ENCODE results near the gene HOXB6. TPM values are rescaled to one million over a fixed set of nuclear protein-coding genes. Genes with fewer than 3 reads are reported as not detected.

The HOXB6 gene
- polyA plus RNA-seq, 4 donors = 0.45 to 17.5 (median 4.0) TPM

DNA sequence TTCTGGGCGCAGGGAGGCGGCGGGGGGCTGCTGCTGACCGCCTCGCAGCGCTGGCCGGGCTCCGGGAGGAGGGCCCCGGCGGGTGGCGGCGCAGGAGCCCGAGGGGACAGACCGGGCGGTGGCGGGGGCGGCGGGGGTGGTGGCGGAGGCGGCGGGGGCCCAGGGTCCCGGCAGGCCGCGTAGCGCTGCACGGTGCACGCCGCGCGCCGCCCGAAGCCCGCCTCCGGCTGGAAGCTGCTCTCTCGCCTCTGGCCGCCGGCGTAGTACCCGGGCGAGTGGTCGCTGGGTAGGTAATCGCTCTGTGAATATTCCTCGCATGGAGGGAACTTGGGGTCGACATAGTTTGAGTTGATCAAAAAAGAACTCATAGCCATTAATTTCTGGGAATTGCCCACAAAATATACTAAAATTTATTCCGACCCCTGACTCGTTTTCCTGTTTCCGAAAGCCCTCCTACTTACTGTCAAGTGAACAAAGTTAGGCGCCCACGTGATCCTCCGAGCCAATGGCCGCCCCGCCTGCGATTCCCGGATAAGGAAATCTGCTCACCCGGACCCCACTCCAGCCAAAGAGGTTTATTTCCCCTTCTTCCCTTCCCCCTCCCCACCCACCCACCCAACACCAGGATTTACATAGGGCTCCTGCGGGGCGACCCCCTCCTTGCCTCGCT, 26.7 kb downstream of the HOXB6 start, which contains the start of gene HOXB4:
TSS of gene HOXB4 (minus strand) at position 405 of the 670 bp plus-strand sequence. CDS start at position 374, 31 bp downstream.
- Histone ChIP-seq H3K27me3 (ENCODE audit: control insufficient read depth in 3 of 3, insufficient read depth in 3 of 3, low read length in 3 of 3) (peaks cover 6 to 96% (median 10%) of the 10 kb centered on the region in 3 donors), H3K27ac (ENCODE audit: low read depth in 1 of 3, low read length in 2 of 3) (peak within 1 kb of the TSS in 2 of 3 donors; percentile 79 to 85), H3K9me3 (ENCODE audit: control insufficient read depth in 2 of 2, insufficient read depth in 1 of 2, low read depth in 1 of 2, low read length in 1 of 2) (no peaks in the 10 kb centered on the region), H3K4me1 (ENCODE audit: control insufficient read depth in 3 of 3, insufficient read depth in 2 of 3, low read depth in 1 of 3, low read length in 2 of 3) (peaks cover 0 to 30% (median 2%) of the 10 kb centered on the region in 3 donors), H3K36me3 (ENCODE audit: control insufficient read depth in 3 of 3, insufficient read depth in 2 of 3, low read depth in 1 of 3, low read length in 3 of 3) (peaks cover 0 to 19% (median 0%) of the 10 kb centered on the region in 3 donors), H3K4me3 (ENCODE audit: low read depth in 1 of 3, low read length in 3 of 3) (peak within 1 kb of the TSS; percentile 43 to 54 (median 53))
- WGBS, 3 donors = 1 to 7% (median 7%) methylated on average over 25 to 58 of the region's 58 CpGs
- FAIRE-seq (no peak), DNase-seq (peak in 1 of 2 donors; percentile 30)

DNA sequence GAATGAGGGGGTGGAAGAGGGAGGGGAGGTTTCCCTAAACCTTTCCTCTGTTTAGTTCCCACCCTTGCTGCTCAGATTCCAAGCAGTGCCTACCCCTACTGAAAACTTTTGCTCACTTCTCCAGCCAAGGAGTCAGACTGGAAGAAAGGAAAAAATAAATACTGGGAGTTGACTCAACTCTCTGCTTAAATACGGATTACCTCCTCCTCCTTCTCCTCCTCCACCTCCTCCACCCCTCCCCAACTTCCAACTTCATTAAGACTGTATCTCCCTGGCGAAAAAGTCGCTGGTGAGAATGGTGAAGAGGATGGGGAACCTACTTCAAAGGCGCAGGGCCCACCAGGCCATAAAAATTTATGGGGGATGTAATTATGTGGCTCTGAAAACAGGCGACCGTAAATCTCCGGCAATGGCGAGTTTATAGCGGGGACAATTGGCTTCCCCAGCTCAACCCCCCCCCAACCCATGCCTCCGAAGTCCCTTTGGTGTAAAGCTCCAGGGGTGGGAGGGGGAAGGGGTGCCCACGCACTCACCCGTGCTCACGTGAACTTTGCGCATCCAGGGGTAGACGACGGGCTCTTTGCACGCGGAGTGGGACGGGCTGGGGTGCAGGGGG, 27.3 kb downstream of the HOXB6 start:
- Histone ChIP-seq H3K4me1 (ENCODE audit: control insufficient read depth in 3 of 3, insufficient read depth in 2 of 3, low read depth in 1 of 3, low read length in 2 of 3) (peaks cover 0 to 31% (median 2%) of the 10 kb centered on the region in 3 donors), H3K9me3 (ENCODE audit: control insufficient read depth in 2 of 2, insufficient read depth in 1 of 2, low read depth in 1 of 2, low read length in 1 of 2) (no peaks in the 10 kb centered on the region), H3K27ac (ENCODE audit: low read depth in 1 of 3, low read length in 2 of 3) (peak overlapping the region in 2 of 3 donors; percentile 79 to 80), H3K36me3 (ENCODE audit: control insufficient read depth in 3 of 3, insufficient read depth in 2 of 3, low read depth in 1 of 3, low read length in 3 of 3) (peaks cover 0 to 24% (median 0%) of the 10 kb centered on the region in 3 donors), H3K27me3 (ENCODE audit: control insufficient read depth in 3 of 3, insufficient read depth in 3 of 3, low read length in 3 of 3) (peaks cover 6 to 96% (median 7%) of the 10 kb centered on the region in 3 donors), H3K4me3 (ENCODE audit: low read depth in 1 of 3, low read length in 3 of 3) (peak overlapping the region; percentile 33 to 54 (median 53))
- DNase-seq = no peak
- FAIRE-seq = no peak
- 1 to 3% (median 2%) methylated on average over 16 to 19 of the region's 19 CpGs for WGBS, 3 donors

GRCh38 chr17:48576479-48577309, 28.1 kb downstream of the HOXB6 start:
- DNase-seq = no peak
- Histone ChIP-seq H3K27ac (ENCODE audit: low read depth in 1 of 3, low read length in 2 of 3) (peak overlapping the region in 2 of 3 donors; percentile 84 to 85), H3K27me3 (ENCODE audit: control insufficient read depth in 3 of 3, insufficient read depth in 3 of 3, low read length in 3 of 3) (peaks cover 4 to 96% (median 6%) of the 10 kb centered on the region in 3 donors), H3K4me3 (ENCODE audit: low read depth in 1 of 3, low read length in 3 of 3) (peak overlapping the region in 1 of 3 donors; percentile 33), H3K4me1 (ENCODE audit: control insufficient read depth in 3 of 3, insufficient read depth in 2 of 3, low read depth in 1 of 3, low read length in 2 of 3) (peaks cover 0 to 33% (median 2%) of the 10 kb centered on the region in 3 donors), H3K36me3 (ENCODE audit: control insufficient read depth in 3 of 3, insufficient read depth in 2 of 3, low read depth in 1 of 3, low read length in 3 of 3) (peaks cover 0 to 28% (median 0%) of the 10 kb centered on the region in 3 donors), H3K9me3 (ENCODE audit: control insufficient read depth in 2 of 2, insufficient read depth in 1 of 2, low read depth in 1 of 2, low read length in 1 of 2) (no peaks in the 10 kb centered on the region)
- no peak for FAIRE-seq
- WGBS, 3 donors = 10 to 28% (median 14%) methylated on average over 40 to 43 of the region's 43 CpGs

- no peak for FAIRE-seq
- 16 to 30% (median 29%) methylated on average over 22 of the region's 22 CpGs for WGBS, 3 donors
- no peaks in the 10 kb centered on the region for H3K9me3 ChIP-seq (ENCODE audit: control insufficient read depth in 2 of 2, insufficient read depth in 1 of 2, low read depth in 1 of 2, low read length in 1 of 2)
- peaks cover 0 to 36% (median 0%) of the 10 kb centered on the region in 3 donors for H3K36me3 ChIP-seq (ENCODE audit: control insufficient read depth in 3 of 3, insufficient read depth in 2 of 3, low read depth in 1 of 3, low read length in 3 of 3)
- DNase-seq = no peak
- peaks cover 0 to 36% (median 2%) of the 10 kb centered on the region in 3 donors for H3K4me1 ChIP-seq (ENCODE audit: control insufficient read depth in 3 of 3, insufficient read depth in 2 of 3, low read depth in 1 of 3, low read length in 2 of 3)
- peak overlapping the region in 1 of 3 donors; percentile 21 for H3K4me3 ChIP-seq (ENCODE audit: low read depth in 1 of 3, low read length in 3 of 3)
- H3K27me3 ChIP-seq (ENCODE audit: control insufficient read depth in 3 of 3, insufficient read depth in 3 of 3, low read length in 3 of 3) = peaks cover 3 to 96% (median 4%) of the 10 kb centered on the region in 3 donors
- H3K27ac ChIP-seq (ENCODE audit: low read depth in 1 of 3, low read length in 2 of 3) = peak overlapping the region in 2 of 3 donors; percentile 84 to 85
Measured at GRCh38 chr17:48575673-48576478, 28.9 kb downstream of the HOXB6 start.

DNA sequence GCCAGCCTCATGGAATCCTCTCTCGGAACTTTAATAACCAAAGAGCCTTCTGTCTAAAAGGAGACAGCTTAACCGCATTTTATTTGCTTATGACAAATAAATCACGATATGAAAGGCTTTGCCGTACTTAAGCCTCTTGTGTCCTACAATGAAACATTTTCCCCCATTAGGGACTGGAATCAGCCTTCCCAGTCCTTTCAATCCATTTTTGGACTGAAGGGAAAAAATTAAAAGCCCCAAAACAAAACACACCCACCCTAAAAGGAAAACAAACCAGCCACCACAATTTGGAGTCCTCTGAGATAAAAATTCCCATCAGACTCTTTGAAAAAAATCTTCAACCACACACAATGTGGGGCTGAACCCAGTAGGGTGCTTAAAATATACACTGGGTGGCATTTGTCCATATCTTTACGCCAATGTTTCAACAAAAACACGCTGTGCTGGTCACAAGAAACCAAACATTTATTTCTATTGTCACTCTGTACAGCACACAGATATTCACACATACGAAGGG, 29.7 kb downstream of the HOXB6 start:
- no peak for DNase-seq
- peaks cover 4 to 96% (median 5%) of the 10 kb centered on the region in 3 donors for H3K27me3 ChIP-seq (ENCODE audit: control insufficient read depth in 3 of 3, insufficient read depth in 3 of 3, low read length in 3 of 3)
- no peaks in the 10 kb centered on the region for H3K9me3 ChIP-seq (ENCODE audit: control insufficient read depth in 2 of 2, insufficient read depth in 1 of 2, low read depth in 1 of 2, low read length in 1 of 2)
- H3K27ac ChIP-seq (ENCODE audit: low read depth in 1 of 3, low read length in 2 of 3) = peak overlapping the region in 2 of 3 donors; percentile 67 to 85
- WGBS, 3 donors = 19 to 35% (median 30%) methylated on average over 7 of the region's 7 CpGs
- peaks cover 0 to 34% (median 2%) of the 10 kb centered on the region in 3 donors for H3K4me1 ChIP-seq (ENCODE audit: control insufficient read depth in 3 of 3, insufficient read depth in 2 of 3, low read depth in 1 of 3, low read length in 2 of 3)
- peaks cover 0 to 42% (median 0%) of the 10 kb centered on the region in 3 donors for H3K36me3 ChIP-seq (ENCODE audit: control insufficient read depth in 3 of 3, insufficient read depth in 2 of 3, low read depth in 1 of 3, low read length in 3 of 3)
- no peak for FAIRE-seq
- peak overlapping the region in 1 of 3 donors; percentile 28 for H3K4me3 ChIP-seq (ENCODE audit: low read depth in 1 of 3, low read length in 3 of 3)

DNA sequence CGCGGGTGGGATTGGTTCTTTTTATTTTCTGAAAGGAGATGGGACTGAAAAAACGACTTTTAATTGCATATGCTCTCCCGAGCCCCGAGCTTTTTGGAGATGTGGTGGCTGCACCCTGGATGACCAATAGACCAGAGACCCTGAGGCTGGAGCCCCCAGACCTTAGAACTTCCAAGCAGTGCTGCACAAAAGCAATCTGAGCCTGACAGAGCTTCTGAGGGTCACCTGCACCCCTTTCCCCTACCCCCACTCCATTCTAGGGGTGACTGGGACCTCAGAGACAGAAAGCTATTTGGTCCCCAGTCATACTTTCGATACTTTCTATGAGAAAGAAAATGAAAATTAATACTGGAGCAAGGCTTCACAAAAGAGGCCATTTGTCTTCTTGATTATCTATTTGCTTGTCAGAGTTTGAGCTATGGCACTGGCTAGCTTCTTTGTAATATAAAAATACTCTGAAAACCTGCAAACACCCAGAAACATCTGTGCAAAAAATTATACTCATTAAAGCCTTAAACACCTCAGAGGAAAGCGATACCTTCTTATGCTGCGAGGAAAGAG, 30.2 kb downstream of the HOXB6 start:
- no peaks in the 10 kb centered on the region for H3K9me3 ChIP-seq (ENCODE audit: control insufficient read depth in 2 of 2, insufficient read depth in 1 of 2, low read depth in 1 of 2, low read length in 1 of 2)
- H3K4me1 ChIP-seq (ENCODE audit: control insufficient read depth in 3 of 3, insufficient read depth in 2 of 3, low read depth in 1 of 3, low read length in 2 of 3) = peaks cover 0 to 34% (median 2%) of the 10 kb centered on the region in 3 donors
- H3K27ac ChIP-seq (ENCODE audit: low read depth in 1 of 3, low read length in 2 of 3) = peak overlapping the region in 2 of 3 donors; percentile 67 to 85
- FAIRE-seq = no peak
- H3K36me3 ChIP-seq (ENCODE audit: control insufficient read depth in 3 of 3, insufficient read depth in 2 of 3, low read depth in 1 of 3, low read length in 3 of 3) = peaks cover 0 to 42% (median 0%) of the 10 kb centered on the region in 3 donors
- no peak for DNase-seq
- 23 to 37% (median 36%) methylated on average over 8 of the region's 8 CpGs for WGBS, 3 donors
- peak overlapping the region in 1 of 3 donors; percentile 28 for H3K4me3 ChIP-seq (ENCODE audit: low read depth in 1 of 3, low read length in 3 of 3)
- peaks cover 4 to 96% (median 5%) of the 10 kb centered on the region in 3 donors for H3K27me3 ChIP-seq (ENCODE audit: control insufficient read depth in 3 of 3, insufficient read depth in 3 of 3, low read length in 3 of 3)

DNA sequence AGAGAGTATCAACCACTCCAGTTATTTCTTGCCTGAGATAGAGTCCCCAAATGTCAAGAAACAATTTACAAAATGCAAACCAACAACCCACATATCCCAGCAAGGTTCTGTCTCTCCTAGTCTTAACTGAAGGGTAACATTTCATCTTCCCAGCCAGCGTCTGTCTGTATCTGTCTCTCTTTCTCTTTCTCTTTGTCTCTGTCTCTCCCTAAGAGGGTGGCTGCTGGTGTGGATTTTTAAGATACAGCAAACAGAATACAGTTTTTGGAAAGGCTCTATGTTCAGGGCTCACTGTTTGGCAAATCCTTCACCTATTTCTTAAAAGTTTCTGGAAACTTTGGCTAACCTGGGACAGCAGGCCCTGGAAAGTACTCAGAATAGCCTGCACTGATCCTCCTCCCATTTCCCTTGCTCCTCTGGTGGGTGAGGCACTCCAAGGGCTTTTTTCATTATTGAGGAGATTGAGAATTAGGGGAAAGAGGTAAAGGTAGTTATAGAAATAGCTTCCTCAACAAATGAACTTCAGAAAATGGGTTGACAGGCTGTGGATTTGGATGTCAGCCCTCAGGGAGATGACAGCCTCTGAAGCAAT, 32.9 kb downstream of the HOXB6 start:
- H3K36me3 ChIP-seq (ENCODE audit: control insufficient read depth in 3 of 3, insufficient read depth in 2 of 3, low read depth in 1 of 3, low read length in 3 of 3) = peaks cover 0 to 42% (median 0%) of the 10 kb centered on the region in 3 donors
- peaks cover 2 to 98% (median 4%) of the 10 kb centered on the region in 3 donors for H3K27me3 ChIP-seq (ENCODE audit: control insufficient read depth in 3 of 3, insufficient read depth in 3 of 3, low read length in 3 of 3)
- DNase-seq (no peak), FAIRE-seq (no peak)
- H3K9me3 ChIP-seq (ENCODE audit: control insufficient read depth in 2 of 2, insufficient read depth in 1 of 2, low read depth in 1 of 2, low read length in 1 of 2) = no peaks in the 10 kb centered on the region
- WGBS, 3 donors = 30 to 50% (median 39%) methylated on average over 1 of the region's 1 CpG
- H3K4me3 ChIP-seq (ENCODE audit: low read depth in 1 of 3, low read length in 3 of 3) = peak overlapping the region in 1 of 3 donors; percentile 25
- peak overlapping the region in 2 of 3 donors; percentile 82 to 85 for H3K27ac ChIP-seq (ENCODE audit: low read depth in 1 of 3, low read length in 2 of 3)
- H3K4me1 ChIP-seq (ENCODE audit: control insufficient read depth in 3 of 3, insufficient read depth in 2 of 3, low read depth in 1 of 3, low read length in 2 of 3) = peaks cover 0 to 34% (median 3%) of the 10 kb centered on the region in 3 donors

All from small intestine (tissue), 7 donors.